Stimulated activated CD8-positive, alpha-beta memory T cell treated with anti-CD3 and anti-CD28 coated beads, Interleukin-15, amount 100 ng/mL, for 24 hours (primary cell): Measurements from ENCODE around the gene TIAM2.

Experiments used
- DNase-seq: peaks from one replicate; pipeline ENCODE4 v3.0.0-alpha.2; 2020; ENCODE audit warnings: low read depth

Gene TIAM2

DNA sequence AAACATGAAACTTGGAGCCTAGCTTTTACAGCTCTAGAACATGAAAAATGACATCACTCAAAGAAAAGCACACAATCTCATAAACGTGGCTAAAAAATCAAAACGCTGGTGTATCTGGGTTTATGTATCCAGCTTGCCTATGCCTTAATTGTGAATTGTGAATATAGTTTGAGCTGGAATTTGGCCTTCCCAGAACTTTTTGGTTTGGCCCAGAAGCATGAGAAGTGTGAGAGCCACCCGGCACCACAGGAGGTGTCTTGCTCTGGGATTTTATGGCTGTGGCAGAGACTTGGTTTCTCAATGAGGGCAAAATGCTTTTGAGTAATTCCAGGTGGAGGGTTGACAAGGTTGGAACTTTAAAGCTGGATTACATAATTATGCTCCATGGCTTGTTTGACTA, 69.2 kb downstream of the TIAM2 start:
- no peak for DNase-seq

DNA sequence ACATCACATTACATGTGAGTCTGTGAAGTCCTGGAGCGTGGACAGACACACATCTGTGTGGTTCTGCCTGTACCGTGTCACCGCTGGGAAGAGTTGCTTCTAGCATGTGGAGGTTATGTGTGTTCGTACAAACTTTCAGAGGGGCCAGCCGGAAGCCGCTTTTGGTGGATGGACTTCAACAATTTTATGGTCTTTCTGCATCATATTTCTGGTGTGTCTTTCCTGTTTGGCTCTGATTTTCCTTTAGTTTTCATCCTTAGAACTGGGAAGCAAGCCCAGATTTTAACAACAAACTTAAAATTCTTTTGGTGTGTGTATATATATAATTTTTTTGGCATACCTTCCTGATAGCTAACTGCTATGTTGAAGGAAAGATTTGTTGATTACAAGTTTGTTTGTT, 71.2 kb downstream of the TIAM2 start:
- no peak for DNase-seq

DNA sequence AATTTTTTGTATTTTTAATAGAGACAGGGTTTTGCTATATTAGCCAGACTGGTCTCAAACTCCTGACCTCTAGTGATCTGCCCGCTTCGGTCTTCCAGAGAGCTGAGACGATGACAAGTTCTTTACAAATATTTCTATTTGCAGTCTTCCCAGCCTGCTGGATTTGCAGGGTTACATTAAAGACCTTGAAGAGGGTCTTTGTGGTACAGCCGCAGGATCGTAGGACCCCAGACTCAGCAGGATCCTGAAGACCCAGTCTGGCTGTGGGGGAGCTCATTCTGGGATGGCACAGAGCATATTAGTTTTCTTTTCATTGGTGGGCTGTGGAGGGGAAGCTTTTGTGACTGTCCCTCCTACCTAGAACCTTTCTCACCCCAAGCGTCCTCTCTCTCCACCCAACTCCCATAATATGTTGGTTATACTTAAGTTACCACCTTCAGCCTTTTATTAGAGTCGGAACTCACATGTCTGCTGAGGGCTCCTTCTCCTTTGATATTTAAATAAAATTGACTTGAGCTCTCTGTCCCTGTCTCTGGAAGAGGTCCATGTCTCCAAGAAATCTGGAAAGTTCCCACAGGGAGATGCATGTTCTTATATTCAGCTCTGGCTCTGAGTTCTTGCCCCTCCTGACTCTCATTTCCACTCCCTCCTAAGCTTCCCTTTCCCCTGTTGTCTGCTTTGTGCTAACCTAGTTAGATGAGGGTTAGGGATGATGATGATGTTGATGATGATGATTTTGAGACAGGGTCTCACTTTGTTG, 72.0 kb downstream of the TIAM2 start:
- DNase-seq: no peak

DNA sequence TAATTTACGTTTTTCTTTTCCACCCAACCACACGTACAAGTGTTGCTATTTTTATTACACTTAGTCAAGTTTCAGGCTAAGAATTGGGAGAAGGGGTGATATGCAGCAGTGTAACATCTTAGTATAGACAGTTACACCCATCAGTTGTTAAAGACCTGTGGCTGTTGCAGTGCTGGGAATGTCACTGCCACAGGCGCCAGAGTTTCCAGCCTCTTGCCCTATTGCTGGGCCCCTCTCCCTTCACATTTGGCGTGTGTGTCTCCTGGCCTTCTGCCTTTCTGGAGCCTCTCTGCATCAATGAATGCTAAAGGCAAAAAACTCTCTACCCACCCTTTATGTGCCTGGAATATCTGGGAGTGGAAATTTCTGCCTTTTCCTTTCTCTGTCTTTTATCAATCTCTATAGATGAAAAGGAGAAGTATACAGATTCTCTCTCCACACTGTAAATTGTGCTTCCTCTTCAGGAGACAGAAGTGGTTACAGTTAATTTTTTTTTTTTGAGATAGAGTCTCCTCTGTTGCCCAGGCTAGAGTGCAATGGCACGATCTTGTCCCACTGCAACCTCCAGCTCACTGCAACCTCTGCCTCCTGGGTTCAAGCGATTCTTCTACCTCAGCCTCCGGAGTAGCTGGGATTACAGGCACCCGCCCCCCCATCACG, 73.0 kb downstream of the TIAM2 start:
- DNase-seq: no peak

DNA sequence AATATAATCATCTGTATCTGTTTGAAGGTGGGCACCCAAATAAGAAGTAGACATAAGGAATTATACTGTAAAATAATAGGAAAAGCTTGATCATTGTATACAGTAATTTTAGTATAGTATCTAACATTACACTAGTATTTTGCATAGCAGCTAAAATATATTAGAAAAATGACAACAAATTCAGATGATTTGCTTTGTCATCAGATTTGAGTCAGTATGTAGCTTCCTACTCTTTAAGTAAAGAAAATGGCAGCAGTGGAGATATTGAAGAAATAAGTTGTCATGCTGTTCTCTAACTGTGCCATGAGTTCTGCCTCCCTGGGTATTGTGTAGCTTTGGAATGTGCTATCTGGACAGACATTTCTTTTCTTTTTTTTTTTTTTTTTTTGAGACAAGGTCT, 74.4 kb downstream of the TIAM2 start:
- DNase-seq: no peak

DNA sequence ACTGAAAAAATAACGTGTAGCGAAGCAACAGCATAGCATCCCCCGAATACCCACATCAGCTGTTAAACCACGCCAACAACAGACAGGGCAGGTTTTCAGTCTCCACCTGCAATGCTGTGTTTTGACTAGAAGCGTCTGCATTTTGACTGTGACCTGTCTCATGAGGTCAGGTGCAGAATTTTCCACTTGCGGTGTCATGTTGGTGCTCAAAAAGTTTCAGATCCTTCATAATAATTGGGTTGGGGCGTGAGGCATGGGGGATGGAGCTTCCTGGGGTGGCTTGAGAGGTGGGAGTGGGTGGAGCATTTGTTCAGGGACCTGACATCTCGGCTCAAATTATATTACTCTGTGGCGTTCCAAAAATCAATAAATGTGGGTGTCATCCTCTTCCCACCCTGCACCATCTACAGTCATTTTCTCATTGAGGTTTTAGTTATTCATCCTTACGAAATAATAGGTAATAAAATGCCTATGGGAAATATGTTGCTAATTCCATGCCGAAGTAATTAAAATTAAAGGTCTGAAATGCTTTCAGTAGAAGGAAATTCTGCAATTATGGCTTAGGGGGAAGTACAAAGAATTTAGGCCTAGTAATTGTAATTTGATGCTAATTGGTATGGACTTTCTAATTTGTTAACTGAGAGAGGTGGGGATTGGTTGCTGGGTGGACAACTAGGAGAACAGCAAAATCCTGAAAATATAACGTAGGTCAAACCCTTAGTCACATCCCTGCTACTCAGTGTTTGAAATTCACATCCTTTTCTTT, 81.0 kb downstream of the TIAM2 start:
- DNase-seq: no peak

DNA sequence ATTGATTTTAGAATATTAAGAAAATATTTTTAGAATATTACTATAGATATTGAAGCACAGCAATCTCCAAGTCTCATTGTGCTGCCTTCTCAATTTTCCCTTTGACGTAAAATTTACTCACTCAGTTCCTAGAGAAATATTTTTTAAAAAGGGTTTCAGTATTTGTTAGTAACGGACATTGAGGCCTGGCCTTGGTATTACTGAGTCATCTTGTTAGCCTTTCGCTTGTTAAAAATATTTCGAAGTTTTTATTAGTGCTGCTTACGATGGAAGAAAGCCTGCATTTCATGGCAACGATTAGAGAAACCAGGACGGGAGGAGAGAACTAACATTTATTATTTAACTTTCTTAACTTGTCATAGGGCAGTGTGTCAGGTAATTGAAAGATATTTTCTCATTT, 82.2 kb downstream of the TIAM2 start:
- no peak for DNase-seq

DNA sequence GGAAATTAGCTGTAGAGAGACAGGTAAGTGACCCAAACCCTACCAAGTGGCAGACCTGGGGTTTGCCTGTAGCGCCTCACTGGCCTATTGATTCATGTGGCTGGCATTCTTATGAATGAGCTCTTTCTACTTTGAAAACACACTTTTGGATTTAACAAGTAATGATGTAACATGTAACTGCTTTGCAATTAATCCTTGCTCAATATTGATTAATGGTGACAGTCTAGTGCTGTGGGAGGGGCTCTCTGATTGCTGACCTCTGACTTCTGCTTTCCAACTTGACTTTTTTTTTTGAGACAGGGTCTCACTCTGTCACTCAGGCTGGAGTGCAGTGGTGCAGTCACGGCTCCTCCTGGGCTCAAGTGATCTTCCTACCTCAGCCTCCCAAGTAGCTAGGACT, 82.7 kb downstream of the TIAM2 start:
- DNase-seq: no peak

DNA sequence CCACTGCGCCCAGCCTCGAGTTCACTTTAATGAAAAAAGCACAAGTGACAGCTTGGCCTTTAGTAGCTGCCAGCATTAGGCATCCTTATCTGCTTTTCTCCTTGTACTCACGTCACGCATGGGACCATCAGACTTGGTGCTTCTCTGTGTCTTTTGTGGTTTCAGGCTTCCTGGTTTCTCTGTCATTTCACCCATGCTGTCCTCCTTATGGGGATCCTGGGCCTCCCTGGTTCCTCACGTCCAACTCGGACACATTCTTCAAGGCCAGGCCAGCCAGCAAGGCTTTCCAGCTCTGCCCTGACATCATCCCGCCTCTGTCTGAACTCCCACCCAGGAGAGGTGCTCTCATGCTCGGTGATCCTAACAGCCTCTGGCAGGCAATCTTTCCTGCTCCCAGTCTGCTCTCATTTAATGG, 83.2 kb downstream of the TIAM2 start:
- no peak for DNase-seq

DNA sequence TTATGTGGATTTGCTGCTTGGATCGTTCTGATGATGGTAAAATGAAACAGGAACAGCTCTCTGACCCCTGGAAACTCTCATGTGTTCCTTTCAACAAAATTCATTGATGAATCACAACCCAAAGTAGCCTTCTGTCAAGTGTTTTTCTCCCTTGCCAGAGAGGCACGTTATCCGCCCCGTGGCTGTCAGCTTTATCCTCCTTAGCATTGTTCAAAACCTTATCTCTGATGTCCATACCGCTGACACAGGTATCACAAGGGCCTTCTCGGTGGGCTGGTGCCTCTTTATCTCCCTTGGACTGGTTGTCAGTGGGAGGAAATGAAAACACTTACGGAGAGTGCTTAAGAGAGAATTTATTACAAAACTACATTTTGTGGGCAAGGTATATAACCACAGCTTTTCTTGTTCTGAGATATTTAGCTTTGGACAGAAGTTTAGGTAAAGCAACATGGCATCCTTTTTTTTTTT, 84.9 kb downstream of the TIAM2 start:
- DNase-seq: no peak

DNA sequence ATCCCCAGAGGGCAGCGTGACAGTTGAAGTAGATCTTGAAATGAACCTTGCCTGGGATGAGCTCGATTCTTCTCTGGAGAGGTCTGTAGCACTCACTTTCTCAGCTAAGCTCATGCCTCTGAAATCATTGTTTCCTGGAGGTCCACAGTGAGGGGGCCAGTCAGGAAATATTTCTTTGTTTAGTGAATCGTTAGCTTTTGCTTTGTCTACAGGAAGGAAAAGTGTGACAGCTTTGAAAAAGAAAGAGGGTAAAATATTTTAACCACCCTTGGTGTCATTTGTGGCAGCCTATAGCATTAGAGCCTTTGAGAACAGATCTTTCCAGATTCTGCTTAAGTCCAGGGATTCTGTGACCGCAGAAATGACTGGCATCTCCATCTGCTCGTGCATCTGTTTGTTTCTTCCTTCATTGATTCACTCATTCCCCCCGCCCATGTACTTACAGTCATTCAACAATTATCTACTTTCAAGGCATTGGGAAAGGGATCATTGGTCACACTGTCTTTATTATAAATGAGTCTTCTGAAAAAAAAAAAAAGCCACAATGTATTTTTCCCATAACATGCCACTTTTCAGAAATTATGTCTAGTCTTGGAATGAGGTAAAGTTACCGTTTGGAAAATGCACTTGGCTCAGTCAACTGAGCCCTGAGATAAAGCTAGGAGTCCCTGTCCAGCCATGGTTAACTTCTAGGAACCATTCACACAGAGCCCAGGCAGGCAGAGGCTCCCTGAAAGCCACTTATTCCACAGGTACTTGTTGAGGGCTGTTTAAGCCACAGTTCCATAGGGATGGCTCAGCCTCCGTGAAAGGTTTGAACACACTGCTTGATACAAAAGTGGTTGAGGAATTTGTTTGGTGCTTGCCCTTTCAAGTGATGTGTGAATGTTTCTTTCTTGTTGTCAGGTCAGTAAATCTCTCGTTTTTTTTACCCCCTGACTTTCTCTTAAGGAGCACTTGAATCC, 86.0 kb downstream of the TIAM2 start:
- no peak for DNase-seq

DNA sequence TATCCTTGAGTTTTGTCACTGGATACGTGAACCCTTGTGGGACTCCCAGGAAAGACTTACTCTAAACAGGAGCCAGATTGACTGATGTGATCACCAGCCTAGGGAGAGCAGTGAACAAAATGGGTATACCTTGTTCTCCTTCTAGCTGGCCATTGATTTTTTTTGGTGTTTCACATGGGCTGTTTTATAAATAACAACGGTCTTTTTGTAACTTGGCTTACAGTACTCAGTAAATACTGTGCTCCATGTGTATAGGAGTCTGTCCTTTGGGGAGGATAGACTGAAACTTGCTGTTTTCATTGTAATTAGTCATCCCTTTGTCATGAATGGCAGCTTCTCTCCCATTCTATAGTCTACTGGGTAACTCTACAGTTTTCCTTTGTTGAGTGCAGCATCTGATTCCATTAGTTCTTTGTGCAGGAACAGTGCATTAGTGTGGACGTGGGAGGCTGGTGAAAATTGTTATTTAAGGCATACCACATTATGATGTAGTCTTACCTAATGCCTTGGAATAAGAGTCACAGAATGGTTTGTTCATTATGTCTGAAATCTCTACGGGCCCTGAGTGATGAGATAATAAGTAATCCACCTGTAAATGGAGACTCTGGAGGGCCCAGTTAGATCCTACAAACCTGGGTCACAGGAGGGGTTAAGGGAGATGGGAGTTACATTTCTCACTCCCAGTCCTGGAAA, 89.5 kb downstream of the TIAM2 start:
- DNase-seq: no peak

DNA sequence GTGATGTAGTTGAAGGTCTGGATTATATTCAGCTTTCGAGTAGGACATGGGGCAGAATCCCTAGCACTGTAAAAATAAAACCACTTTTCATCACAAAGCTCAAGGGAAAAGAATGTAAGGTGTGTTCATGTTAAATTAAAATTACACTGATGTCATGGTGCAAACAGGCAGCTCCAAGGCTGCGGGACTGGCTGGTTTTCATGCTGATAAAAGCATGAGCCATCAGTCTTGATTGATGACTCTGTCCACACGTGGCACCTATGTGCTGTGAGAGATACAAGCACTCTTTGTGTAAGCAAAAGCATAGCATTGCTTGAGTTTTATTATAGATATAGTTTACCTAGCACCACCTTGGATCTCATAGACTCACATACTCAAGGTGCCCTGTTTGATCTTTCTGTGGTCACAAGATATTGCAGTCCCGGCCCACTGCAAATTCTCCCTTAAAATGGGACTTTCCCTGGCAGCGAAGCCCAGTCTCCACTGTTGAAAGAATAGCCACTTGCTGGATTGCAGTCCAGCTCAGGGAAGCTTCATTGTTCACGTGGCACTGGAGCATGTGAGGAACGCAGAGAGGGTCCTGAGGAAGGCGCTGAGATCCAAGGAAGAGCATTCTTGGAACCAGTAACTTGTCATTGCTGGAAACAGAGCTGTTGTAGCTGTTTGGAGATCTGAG, 90.6 kb downstream of the TIAM2 start:
- DNase-seq: no peak

DNA sequence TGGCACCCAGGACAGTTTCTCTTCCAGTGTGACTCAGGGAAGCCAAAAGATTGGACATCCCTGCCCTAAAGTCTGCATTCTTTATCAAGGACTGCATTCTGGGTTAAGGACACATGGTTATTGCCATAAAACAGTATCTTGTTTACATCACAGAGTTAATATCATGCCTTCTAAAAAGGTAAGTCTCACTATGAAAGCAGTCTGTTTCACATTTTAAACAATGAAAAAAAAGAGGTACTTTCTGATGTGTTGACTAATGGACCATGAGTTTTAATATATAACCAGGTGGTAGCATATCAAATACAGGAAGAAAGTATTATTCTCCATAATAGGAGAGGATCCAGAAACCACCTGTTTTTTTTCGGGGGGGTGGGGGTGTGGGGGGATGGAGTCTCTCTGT, 93.7 kb downstream of the TIAM2 start:
- DNase-seq: no peak

DNA sequence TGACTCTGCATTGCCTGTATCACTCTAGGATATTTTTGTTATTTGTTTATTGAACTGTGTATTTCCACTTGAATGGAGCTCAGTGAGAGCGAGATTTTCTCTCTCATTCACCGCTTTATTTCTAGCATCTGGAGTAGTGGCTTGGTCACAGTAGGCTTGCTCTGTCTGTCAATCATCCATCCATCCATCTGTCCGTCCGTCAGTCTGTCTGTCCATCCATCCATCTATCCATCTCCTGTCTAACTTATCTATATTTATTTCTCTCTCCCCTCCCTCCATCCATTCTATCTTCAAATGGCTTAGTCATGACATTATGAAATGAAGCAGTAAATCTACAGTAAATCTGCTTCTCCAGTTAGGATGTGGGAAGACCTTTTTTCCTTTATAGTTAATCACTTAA, 94.6 kb downstream of the TIAM2 start:
- no peak for DNase-seq

DNA sequence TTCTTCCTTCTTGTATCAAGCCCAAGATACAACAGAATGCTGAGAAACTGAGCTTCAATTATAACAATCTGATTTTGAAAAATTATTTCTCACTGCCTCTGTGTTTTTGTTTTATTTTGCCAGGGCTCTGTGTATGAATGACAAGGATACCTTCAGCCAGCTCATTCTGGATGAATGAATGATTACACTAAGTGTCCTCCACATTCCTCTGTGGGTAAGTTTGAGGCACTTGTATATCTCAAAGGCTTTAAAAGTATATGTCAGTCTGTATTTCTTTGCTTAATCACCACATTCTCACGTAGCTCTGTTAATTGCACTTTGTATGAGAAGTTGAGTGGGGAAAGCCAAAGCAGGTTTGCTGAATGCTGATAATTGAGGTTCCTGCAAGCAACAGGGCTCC, 95.1 kb downstream of the TIAM2 start:
- DNase-seq: no peak

DNA sequence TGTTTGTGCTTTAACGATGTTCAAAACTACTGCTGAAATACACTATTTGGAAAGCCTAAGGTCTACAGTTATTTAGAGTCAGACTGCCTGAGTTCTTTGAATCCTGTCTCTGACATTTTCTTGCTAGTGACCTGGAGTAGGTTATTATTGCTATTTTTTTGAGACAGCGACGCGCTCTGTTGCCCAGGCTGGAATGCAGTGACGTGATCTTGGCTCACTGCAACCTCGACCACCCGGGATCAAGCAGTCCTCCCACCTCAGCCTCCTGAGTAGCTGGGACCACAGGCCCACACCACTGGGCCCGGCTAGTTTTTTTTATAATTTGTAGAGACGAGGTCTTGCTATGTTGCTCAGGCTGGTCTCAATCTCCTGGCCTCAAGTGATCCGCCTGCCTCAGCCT, 96.6 kb downstream of the TIAM2 start:
- DNase-seq: no peak

DNA sequence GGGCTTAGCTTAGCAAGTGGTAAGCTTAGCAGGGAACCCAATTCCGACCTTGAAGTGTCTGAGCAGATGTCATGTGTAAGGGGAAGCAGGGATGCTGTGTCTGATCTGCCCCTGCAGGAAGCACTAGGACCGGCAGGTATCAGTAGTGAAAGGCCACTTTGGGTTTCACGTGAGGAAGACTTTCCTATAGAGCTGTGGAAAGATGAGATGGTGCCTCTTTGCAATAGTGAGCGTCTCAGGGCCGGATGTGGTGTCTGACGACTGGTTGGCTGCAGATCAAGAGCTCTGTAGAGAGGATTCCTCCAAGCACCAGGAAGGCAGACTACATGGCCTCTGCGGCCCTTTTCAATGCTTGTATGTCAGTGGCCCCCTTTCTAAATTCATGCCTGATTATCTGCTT, 98.3 kb downstream of the TIAM2 start:
- no peak for DNase-seq

DNA sequence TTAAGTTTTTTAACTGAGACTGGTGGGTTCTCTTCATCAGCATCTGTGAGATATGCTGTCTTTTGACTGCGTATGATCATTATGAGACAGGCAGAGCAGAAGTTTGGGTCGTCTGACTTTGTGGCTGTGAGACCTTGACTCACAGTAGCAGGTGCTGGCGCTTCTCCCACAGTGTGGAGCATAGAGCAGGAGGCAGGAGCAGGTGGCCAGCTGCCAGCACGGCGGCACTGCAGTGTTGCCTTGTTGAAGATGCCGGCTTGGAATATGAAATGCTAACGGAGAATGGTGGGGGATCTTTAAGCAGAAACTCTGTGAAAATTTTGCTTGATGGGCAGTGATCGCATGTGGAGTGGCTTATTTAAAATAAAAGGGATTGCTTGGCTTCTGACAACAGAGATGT, 105.0 kb downstream of the TIAM2 start:
- no peak for DNase-seq

DNA sequence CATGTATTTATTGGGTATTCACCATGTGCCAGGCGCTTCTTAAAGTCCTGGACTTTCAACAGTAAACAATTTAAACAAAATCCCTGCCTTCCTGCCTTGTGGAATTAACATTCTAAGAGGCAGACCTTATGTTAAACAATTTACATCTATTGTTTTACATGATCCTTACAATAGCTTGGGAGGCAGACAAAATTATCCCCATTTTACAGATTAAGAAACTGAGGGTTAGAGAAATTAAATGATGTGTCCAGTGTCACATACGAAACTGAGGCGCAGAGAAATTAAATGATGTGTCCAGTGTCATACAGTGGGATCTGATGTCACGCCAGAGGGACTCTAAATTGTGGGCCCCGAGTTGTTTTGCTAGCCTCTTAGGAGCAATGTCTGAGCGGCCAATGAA, 105.5 kb downstream of the TIAM2 start:
- DNase-seq: no peak
